IPS-NIHi11 (cell line): ENCODE results near the gene CPNE6.

ENCODE experiments used
- DNase-seq: peaks from one replicate; pipeline ENCODE4 v3.0.0; 2012; ENCODE audit warnings: mixed read lengths, low spot score

The CPNE6 gene

GRCh38 chr14:24086193-24086955, 15.0 kb downstream of the CPNE6 start:
- no peak for DNase-seq

- no peak for DNase-seq
Measured at GRCh38 chr14:24087004-24087403, 15.6 kb downstream of the CPNE6 start.

GRCh38 chr14:24088095-24088494, 16.7 kb downstream of the CPNE6 start:
- no peak for DNase-seq

- no peak for DNase-seq
Measured at GRCh38 chr14:24089890-24090289, 18.5 kb downstream of the CPNE6 start.

- DNase-seq, result no peak
Measured at GRCh38 chr14:24092110-24092504, 20.7 kb downstream of the CPNE6 start.

GRCh38 chr14:24092505-24093206, 21.3 kb downstream of the CPNE6 start:
- no peak for DNase-seq

- no peak for DNase-seq
Measured at GRCh38 chr14:24093207-24093900, 22.0 kb downstream of the CPNE6 start.

- peak; percentile 98 for DNase-seq
Measured at GRCh38 chr14:24093901-24094840, 22.8 kb downstream of the CPNE6 start, which contains the start of gene PCK2. TSS of gene PCK2 (plus strand) at chr14:24094311. CDS start at chr14:24094406, 95 bp downstream.

- DNase-seq, result no peak
Measured at GRCh38 chr14:24094841-24095270, 23.5 kb downstream of the CPNE6 start.

- DNase-seq, result peak; percentile 61
Measured at GRCh38 chr14:24095271-24096068, 24.1 kb downstream of the CPNE6 start.

- no peak for DNase-seq
Measured at GRCh38 chr14:24096545-24097181, 25.3 kb downstream of the CPNE6 start.

GRCh38 chr14:24098229-24098926, 27.0 kb downstream of the CPNE6 start:
- no peak for DNase-seq

- peak; percentile 35 for DNase-seq
Measured at GRCh38 chr14:24098927-24099813, 27.8 kb downstream of the CPNE6 start.

GRCh38 chr14:24100197-24100981, 29.0 kb downstream of the CPNE6 start:
- no peak for DNase-seq

GRCh38 chr14:24100982-24101494, 29.7 kb downstream of the CPNE6 start:
- no peak for DNase-seq

- DNase-seq, result no peak
Measured at GRCh38 chr14:24102357-24103048, 31.1 kb downstream of the CPNE6 start.

GRCh38 chr14:24103451-24103850, 32.1 kb downstream of the CPNE6 start:
- no peak for DNase-seq
